Activated CD4-positive, CD25-positive, alpha-beta regulatory T cell (primary cell): Measurements from ENCODE around the gene AGAP1.
"Not testable (repeated sequence)": the region's sequence is repeated elsewhere in the genome, so short reads cannot be mapped to it uniquely, and the experiment has no call there.

Experiments used
- DNase-seq, 4 experiments: peaks; one replicate each; lab custom pipeline; 2025; lab: John Stamatoyannopoulos, UW

The AGAP1 gene

DNA sequence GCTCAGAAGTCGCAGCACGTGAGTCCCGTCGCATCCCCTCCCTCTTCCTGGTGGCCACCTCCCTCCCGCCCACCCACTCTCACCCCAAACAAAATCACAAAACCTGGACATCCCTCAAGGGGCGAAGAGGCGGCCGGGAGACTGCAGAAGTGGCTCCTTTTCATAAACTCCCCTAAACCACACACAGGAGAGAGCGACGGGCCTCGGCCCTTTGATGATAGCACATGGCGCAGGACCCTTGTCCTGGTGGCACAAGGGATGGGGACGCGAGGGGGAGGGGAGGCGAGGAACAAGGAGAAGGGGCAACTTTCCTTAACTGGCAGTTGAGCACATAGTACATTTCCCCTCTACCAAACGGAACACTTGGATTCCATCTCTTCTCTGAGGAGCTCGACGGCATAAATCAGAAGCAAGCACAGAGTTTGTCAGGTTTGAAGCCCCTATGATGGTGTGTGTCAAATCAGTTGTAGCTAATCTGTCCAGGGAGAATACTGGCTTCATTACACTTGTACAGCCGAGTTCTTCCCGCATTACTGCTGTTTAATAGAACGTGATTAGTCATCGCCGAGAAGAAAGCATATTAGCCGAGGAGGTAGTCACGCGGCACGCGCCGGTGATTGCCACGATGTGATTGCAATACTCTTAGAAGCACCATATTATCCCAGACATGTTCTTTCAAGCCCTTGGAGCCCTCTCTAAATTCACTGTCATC, 630.5 kb downstream of the AGAP1 start:
- DNase-seq = no peak

DNA sequence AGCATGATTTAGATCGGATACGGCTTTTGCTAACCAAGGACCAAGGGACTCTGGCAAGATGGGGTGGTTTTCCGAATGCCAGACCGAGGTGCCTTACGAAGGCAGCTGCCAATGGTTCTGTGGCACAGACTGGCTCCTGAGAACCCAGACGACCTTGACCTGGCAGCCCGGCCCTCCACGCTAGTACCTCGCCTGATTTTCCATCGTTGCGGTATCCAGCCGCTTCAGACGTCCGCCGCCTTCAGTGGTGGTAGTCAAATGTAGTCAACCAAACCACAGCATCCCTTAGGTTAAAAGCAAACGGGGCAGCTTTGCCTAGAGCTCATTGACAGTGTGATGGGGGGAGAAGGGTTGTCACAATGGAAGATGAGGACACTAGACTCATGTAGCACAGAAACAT, 631.7 kb downstream of the AGAP1 start:
- DNase-seq = no peak

DNA sequence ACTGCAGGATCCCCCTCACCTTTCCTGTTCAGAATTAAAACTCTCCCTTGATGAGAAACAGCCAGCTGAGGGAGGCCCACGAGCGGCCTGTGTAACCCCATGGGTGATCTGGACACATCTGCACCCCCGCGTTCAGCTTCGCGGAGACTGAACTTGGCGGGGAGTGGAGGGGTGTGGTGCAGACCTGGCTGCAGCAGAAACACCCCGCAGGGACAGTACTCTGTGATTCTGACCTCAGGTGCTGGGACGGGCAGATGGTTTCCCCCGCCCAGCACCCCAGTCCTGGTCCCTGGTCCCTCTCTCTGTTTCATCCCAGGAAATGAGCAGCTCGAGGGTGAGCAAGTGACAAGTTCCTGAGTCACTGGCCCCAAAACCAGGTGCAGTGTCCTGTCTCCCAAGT, 633.2 kb downstream of the AGAP1 start:
- no peak for DNase-seq

DNA sequence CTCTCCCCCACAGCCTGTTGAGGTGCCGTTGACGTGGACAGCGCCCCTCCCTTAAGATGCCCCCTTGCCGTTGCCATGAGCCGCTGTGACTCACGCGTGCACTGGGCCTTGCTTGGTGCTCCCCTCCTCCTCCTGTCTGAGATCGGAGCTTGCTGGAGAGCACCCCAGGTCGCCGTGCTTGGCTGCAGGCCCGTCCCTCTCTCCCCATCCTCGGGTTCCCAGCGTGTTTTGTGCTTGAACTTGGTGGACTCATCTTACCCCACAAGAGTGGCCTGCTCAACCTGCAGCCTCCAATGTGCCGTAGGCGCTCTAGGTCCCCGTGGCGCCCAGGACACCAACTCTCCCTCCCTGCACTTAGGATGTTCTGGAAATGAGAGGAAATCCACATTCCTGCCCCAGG, 634.5 kb downstream of the AGAP1 start:
- DNase-seq = no peak

DNA sequence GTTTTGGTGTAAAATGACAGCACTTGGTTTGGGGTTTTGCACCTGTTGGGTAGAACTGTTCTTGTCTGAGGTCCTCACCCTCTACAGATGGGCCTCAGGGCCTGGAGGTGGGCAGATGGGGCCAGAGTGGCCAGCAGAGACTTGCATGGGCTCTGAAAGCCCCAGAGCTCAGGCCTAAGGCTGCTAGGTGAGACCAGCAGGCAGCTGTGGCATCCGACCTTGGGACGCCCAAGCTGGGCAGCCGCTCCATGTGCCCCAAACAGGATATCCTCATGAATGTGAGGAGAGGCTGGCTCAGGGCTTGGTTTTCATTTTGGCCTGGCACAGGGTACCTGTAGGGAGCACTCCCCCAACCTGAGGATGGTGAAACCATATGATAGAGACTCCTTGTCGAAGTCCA, 636.1 kb downstream of the AGAP1 start:
- no peak for DNase-seq

DNA sequence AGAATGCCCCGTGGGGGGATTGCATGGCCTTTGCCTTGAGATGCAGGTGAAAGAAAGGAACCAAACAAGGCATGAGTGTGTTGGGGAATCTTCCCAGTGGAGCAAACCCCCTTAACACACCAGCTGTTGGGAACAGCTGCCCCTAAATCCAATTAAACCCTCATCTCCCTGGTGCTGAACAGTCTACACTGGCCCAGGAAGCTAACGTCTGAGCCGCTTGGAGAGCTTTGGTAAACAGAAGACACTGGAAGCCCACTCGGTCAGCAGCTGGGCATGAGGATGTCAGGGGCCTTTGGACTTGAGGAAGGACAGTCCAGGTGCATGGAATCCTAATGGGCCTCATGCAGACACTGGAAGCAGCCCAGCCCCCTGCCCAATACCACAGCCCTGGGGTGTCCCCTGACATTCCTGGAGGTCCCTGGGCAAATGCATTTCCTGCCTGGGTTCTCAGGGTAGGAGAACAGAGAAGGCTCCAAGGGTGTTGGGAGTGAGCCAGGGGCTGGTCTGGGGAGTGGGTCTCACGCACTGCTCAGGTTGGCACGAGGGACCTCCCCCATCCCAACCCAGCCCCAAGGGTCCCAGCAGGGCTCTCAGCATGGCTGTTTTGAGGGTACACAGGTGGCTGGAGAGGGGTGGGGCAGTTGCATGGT, 636.6 kb downstream of the AGAP1 start:
- DNase-seq = no peak

DNA sequence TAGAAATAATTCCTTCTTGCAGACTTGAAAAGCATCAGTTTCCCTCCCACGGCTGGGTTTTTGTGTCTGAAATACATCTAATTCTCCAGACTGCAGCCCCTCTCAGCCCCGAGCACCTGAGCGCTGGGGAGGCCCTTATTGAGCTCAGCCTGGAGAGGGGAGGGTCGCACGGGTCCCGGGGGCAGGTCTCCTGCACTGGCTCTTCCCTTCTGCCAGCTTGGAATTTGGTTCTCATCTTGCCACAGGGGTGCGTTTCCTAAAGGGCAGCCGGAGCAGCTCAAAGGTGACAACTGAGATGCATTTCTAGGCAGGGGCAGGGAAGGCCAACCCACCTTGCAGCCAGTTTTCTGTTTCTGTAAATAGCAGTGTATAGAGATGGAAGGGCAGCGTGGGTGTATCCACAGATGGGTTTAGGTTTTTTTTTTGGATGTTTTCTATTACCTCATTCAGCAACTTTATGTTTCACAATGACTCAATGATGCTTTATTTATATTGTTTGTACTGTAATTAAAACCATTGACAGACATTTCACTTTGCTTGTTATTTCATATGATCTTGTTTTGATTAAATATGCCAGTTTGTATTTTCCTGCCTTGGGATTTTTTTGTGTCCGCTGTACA, 637.3 kb downstream of the AGAP1 start:
- DNase-seq = no peak

DNA sequence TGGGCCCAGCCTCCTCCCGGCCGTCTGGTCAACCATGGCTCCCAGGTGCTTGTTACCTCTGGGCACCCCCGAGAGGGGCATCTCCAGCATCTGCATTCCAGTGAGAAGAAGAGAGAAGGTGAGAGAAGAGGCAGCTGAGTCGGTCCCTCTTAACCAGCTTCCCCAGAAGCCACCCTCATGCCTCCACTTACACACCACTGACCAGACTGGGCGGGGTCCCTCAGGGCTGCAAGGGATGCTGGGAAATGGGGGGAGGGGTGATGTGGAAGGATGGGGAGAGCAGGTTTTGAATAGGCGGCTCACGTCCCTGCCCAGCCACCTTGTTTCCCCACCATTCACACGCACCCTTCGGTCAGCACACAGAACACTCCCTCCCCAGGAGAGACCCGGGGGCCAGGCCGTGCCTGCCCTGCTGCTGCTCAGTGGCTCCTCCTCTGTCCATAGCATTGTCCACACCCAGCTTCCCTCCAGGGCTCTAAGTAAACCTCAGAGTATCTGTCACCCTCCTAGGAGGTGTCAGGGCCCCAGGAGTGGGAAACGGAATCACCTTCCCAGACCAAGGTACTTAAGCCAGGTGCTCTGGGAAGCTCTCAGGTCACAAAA, 639.7 kb downstream of the AGAP1 start:
- no peak for DNase-seq

DNA sequence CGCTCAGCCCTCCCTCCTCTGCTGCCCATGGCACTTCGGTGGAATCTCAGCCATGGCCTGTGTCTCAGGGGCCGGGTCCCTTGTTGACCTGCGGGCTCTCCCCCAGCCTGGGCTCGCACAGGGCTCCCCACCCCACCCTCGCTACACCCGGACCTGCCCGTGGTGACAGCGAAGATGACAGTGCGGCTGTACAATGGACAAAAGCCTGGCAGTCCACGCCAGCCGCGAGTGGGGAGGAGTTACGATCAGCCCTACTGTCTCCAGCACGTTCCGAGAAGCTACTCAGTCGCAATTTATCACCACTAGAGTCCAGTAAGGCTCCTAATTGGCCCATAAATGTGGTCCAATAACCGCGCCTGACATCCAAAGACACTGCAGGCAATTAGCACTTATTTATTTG, 642.7 kb downstream of the AGAP1 start:
- no peak for DNase-seq

DNA sequence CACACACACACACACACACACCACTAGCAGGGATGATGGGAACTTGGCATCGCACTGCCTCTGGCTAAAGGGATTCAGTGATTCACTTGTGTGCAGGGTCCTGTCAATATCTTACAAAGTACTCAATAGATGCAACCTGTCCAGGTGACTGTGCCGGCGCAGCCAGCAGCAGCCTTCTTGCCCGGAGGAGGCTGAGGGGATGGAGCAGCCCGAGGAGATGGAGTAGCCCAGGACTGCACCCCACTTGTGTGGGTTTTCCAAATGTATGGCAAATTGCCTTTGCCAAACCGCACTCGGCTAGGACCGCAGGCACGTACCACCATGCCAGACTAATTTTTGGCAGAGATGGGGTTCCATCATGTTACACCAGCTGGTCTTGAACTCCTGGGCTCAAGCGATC, 643.2 kb downstream of the AGAP1 start:
- DNase-seq = no peak

DNA sequence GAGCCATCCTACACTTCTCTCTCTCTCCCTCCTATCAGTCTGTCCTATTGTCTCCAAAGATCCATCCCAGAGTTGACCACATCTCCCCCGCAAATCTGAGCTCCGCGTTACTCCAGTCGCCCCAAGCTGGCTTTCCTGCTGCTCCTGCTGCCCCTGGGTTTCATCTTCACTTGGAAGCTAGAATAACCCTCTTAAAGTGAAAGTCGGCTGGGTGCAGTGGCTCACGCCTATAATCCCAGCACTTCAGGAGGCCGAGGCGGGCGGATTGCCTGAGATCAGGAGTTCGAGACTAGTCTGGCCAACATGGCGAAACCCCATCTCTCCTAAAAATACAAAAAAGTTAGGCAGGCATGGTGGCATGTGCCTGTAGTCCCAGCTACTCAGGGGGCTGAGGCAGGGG, 647.8 kb downstream of the AGAP1 start:
- DNase-seq = not testable (repeated sequence)

DNA sequence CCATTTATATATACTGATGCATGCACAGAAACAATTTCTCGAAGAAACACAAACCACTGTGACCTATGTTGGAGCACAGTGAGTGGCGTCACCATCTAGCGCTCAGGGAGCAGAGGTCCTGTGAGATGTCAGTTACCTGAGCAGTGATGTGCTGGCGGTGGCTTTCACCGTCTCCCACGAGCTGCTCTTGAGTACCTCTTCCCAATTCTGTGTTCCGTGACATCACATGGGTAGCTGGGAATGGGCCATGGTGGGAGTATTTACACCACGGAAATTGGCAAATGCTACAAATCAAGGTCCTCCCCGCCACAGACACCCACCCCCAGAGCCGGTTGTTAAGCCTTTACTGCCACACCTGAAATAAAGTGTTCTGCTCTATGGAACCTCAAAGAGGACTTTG, 650.0 kb downstream of the AGAP1 start:
- no peak for DNase-seq

DNA sequence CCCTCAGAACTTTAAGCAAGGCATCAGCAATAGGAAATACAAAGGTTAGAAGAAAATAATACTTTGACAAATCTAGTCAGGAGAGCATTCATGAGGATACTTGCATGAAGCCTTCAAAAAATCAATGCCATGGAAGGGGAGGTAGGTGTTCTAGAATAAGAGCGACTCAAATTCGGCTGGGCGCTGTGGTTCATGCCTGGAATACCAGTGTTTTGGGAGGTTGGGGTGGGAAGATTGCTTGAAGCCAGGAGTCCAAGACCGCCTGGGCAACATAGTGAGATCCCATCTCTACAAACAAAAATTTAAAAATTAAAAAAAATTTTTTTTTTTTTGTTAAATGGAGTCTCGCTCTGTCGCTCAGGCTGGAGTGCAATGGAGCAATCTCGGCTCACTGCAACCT, 652.6 kb downstream of the AGAP1 start:
- DNase-seq = no peak

DNA sequence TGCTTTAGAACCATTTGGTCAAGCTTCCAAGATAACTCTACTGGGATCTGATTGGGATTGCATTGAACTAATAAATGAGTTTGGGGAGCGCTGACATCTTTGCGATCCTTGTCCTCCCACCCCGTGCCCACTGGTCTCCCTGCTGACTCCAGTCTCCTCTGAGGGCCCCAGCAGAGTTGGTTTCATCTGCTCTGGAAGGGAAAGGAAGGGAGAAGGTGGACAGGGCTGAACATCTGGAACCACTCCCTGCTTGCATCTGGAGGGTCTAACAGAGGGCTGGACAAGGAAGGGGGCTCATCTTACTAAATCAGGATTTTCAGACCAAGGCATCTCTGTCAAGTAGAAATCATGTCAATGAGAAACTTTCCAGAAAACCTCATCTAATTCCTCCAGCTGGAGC, 661.6 kb downstream of the AGAP1 start:
- DNase-seq = no peak

DNA sequence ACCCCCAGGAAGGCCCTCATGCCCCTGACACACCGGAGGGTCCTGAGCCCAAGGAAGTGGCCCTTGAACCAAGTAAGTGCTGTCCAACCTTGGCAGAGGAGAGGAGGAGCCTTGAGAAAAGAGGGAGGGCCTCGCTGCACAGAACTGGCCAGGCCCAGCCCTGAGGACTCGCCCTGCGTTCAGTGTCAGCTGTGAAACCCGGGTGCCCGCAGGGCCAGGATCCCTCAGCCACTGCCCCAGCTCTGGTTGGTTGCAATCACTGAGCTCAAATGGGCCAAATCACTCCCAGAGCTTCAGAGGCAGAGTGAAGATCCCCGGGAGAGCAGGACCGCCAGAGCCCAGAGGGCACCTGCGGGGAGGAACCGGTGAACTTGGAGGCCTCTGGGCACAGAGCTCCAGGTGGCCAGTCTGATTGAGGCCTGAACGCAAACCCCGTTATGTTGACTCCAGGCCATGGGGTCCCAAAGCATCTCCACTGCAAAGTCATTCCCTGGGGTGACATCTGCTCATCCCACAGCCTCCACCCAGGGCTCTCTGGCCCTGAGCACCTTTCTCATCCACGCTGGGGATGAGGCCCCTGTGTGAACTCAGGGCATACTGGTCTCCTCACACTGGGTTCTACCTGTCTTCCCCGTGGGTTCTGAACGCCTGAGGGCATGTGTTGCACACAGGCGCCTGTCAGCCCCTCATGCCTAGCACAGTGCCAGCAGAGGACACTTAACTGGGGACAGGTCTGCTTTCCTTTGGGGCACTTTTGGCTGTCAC, 662.4 kb downstream of the AGAP1 start:
- no peak for DNase-seq

DNA sequence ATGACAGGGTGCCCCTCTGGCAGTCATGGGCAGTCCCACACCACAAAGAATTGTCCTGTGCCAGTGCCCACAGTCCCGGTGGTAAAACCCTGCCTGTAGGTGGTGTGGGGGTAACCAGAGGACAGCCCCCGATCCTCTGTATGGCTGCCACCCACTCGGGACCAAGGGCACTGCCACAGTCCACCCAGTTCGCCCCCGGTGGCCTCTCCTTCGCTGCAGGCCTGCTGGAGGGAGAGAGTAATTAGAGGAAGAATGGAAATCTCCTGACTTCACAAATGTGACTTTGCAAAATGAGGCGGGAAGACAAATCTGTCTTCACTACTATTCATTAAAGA, 663.0 kb downstream of the AGAP1 start:
- DNase-seq = no peak

DNA sequence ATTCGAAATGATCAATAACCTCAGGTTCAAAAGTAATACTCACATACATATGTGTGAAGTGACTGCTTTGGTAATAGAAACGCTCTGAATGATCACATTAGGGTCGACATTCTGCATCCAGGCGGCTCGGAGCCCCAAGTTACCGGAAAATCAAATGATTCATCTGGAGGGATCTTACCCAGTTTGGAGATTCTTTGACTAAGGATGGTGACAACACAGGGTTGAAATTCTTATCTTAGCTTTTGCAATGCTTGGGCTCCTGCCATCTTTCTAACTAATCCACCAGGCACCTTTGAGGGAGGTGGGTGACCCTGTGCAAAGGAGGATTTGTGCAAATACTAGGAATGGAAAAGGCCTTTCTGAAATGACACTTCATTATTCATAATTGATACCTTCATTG, 663.5 kb downstream of the AGAP1 start:
- no peak for DNase-seq

DNA sequence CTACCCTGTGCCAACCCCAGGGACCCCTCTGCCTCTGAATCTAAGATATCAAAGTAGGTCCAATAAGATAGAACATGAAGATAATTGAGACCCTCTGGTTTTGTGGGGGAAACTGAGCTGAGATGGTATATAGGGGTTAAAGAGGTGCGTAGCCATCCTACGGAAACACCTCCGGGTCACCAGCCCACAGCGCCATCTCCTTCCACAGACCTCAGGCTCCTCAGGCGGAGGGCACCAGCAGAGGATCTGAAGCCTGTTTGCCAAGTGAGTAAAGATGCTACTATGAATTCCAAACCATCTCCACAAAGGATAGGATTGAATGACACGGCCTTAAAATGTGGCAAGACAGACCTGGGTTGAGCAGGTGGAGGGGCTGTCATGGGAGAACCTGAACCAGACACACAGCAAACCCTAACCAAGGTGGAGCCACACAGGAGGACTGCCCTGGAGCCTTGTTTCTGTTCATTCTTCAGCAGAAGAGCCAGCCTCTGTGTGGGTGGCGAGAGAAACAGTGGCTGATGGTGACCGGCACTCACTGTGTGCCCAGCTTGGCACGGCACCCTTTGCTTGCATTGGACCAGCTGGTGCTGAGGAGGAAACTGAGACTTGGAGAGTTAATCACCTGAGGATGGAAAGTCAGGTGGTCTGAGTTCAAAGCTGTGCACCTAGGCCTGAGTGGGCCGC, 664.1 kb downstream of the AGAP1 start:
- DNase-seq = no peak

DNA sequence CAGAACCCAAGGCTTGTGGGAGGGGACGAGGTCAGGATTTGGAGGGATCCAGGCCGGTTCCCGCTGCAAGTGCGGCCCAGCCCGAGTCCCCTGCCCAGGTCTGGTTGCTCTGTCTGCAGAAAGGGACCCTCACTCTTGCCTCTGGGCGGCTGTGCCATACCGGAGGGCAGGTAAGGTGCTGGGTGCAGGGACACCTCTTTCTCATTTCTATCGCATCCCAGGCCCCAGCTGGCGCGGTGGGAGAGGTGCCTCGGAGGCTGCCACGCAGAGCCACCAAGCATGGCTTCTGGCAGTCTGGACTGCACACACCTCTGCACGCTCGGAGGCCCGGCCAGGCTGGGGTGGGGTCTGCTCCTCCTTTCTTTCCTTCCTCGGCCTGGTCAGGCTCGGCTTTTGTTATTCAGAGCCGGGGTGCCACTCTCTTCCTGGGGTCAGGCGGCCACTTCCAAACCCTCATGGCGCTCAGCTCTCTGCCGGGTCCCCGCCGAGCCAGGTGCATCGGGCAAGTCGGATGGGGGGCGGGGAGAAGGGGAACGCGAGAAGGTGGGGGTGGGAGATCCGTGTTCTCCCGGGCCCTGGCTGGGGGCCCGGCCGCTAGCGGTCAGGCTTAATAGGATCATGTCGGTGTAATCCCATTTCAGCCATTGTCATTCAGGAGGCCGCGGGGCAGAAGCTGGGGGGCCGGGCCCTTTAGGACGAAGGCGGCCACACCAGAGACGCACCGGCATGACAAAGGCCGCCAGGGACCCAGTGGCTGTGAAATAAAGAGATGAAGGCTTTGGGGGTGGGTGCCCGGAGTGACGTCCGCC, 665.3 kb downstream of the AGAP1 start:
- no peak for DNase-seq

DNA sequence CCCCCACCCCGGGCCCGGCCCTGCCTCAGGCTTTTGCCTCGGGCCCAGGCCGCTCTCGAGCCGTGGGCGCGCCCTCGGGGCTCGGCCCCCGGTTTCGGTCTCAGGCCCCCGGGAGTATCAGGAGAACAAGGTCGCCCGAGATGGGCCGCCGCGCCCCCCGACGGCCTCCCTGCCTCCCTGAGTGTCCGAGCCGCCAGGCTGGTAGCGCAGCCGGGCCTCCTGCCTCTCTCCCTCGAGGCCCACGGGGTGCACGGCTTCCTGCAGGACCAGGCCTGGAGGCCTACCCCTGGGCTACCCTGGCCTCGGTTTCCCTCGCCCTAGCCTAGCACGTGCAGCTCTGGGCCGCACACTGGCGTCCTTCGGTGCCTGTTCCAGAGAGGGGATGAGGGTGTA, 665.9 kb downstream of the AGAP1 start:
- DNase-seq = no peak
